BLaER1 treated with 17β-estradiol and CSF1 and Interleukin-3, amounts not matched to agents 10 nM and 100 nM (cell line): ENCODE measurements around the gene PSMA2.
A peak's percentile ranks its signal among the peaks of the same experiment; 100 is the strongest.

Experiments used
- H3K27ac ChIP-seq, 11 experiments: shearing (Covaris generic); formaldehyde crosslinking; 2 replicates each; pipeline ENCODE4 v1.8.1; 2022
- H3K27me3 ChIP-seq, 11 experiments: shearing (Covaris generic); formaldehyde crosslinking; 2 replicates each; pipeline ENCODE4 v1.8.1; 2022
- H3K36me3 ChIP-seq, 11 experiments: shearing (Covaris generic); formaldehyde crosslinking; 2 replicates each; pipeline ENCODE4 v1.8.1; 2022
- H3K4me1 ChIP-seq, 10 experiments: shearing (Covaris generic); formaldehyde crosslinking; 2 replicates each; pipeline ENCODE4 v1.8.1; 2022
- H3K4me2 ChIP-seq, 11 experiments: shearing (Covaris generic); formaldehyde crosslinking; 2 replicates each; pipeline ENCODE4 v1.8.1; 2022
- H3K4me3 ChIP-seq, 10 experiments: shearing (Covaris generic); formaldehyde crosslinking; 2 replicates each; pipeline ENCODE4 v1.8.1; 2022
- H3K9ac ChIP-seq, 11 experiments: shearing (Covaris generic); formaldehyde crosslinking; 2 replicates each; pipeline ENCODE4 v1.8.1; 2022
- H3K9me3 ChIP-seq, 11 experiments: shearing (Covaris generic); formaldehyde crosslinking; replicated peaks in 1 of 11; 2 replicates each; pipeline ENCODE4 v1.8.1; 2022
- H4K20me1 ChIP-seq, 11 experiments: shearing (Covaris generic); formaldehyde crosslinking; 2 replicates each; pipeline ENCODE4 v1.8.1; 2022
- Cebpa-rat ChIP-seq, 11 experiments: shearing (Covaris generic); IDR thresholded peaks; 2 replicates each; pipeline ENCODE4 v1.8.1; 2022

Gene PSMA2

GRCh38 chr7:42947521-42947920, 15.5 kb upstream of the PSMA2 start:
- Histone ChIP-seq H3K4me1 (peaks cover 8 to 24% (median 17%) of the 10 kb centered on the region in 10 experiments; a peak in 17 of 20 replicates), H3K4me2 (no peak overlapping the region), H3K36me3 (no peaks in the 10 kb centered on the region), H4K20me1 (no peaks in the 10 kb centered on the region), H3K9ac (no peak overlapping the region), H3K4me3 (no peak overlapping the region), H3K27me3 (no peaks in the 10 kb centered on the region), H3K9me3 (peaks cover 0 to 6% (median 0%) of the 10 kb centered on the region in 11 experiments; a peak in 2 of 22 replicates), H3K27ac (no peak overlapping the region)
- TF ChIP-seq Cebpa-rat (IDR thresholded peaks at IDR 0.05) = no peak

- H3K9ac ChIP-seq = no peak overlapping the region
- H3K27me3 ChIP-seq = no peaks in the 10 kb centered on the region
- 0 out of 22 replicates have a peak, but pooled peaks cover 0 to 2% (median 0%) of the 10 kb centered on the region in 11 experiments for H4K20me1 ChIP-seq
- peak overlapping the region in 6 of 11 experiments; percentile 65 to 78 (median 74); a peak in 10 of 22 replicates for H3K4me2 ChIP-seq
- H3K27ac ChIP-seq = no peak overlapping the region
- H3K4me3 ChIP-seq = no peak overlapping the region
- peaks cover 0 to 6% (median 0%) of the 10 kb centered on the region in 11 experiments; a peak in 2 of 22 replicates for H3K9me3 ChIP-seq
- H3K4me1 ChIP-seq = peaks cover 8 to 24% (median 17%) of the 10 kb centered on the region in 10 experiments; a peak in 17 of 20 replicates
- TF ChIP-seq Cebpa-rat (IDR thresholded peaks at IDR 0.05) = no peak
- no peaks in the 10 kb centered on the region for H3K36me3 ChIP-seq
These were observed 14.6 kb upstream of the PSMA2 start for GRCh38 chr7:42946627-42946950.

DNA sequence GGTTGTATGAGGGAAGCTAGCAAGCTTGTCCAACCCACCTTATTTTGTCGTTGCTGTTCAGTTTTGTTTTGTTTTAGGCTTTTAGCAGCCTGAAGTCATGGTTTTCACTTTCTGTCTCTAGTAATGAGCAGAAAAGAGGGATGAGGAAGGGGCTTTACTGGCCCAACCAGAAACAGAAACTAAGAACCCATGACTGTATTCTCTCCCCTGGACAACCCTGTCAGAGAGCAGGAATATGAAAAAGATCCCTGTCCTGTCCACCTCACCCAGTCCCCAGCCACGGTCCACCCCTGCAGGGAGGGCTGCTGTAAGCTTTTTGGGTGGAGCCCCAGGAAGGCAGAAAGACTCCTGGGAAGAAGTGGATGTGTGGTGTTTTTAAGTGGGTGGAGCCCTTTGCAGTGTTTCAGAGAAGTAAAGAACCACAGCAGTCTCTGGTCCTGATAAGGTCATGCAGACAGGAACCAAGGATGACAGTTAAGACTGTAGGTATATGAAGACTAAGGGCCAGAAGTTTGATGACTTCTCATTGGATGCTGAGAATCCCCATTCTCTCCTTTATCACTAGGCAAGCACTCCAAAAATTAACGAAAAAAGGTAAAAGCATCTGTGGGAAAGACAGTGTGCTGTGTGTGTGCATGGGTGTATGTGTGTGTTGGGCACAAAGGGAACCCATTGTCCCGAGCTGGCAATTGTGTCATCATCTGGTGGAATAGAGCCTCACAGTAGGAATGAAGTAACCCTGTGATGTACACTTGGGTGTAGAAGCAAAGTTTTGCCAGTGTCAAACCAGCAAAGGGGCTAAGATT, 14.1 kb upstream of the PSMA2 start:
- Histone ChIP-seq H3K36me3 (peaks cover 0 to under 1% (median 0%) of the 10 kb centered on the region in 11 experiments; a peak in 1 of 22 replicates), H4K20me1 (peaks cover 0 to 5% (median 0%) of the 10 kb centered on the region in 11 experiments; a peak in 1 of 22 replicates), H3K27me3 (no peaks in the 10 kb centered on the region), H3K9ac (peak overlapping the region in 10 of 11 experiments; percentile 30 to 57 (median 39); a peak in 15 of 22 replicates), H3K4me1 (peaks cover 8 to 24% (median 17%) of the 10 kb centered on the region in 10 experiments; a peak in 17 of 20 replicates), H3K4me2 (peak overlapping the region; percentile 55 to 78 (median 69)), H3K4me3 (peak overlapping the region in 6 of 10 experiments; percentile 19 to 41 (median 29); a peak in 3 of 20 replicates), H3K27ac (peak overlapping the region in 6 of 11 experiments; percentile 18 to 42 (median 30); a peak in 8 of 22 replicates), H3K9me3 (peaks cover 0 to 6% (median 0%) of the 10 kb centered on the region in 11 experiments; a peak in 2 of 22 replicates)
- no peak for TF ChIP-seq Cebpa-rat (IDR thresholded peaks at IDR 0.05)

- Histone ChIP-seq H3K36me3 (peaks cover 28 to 48% (median 35%) of the 10 kb centered on the region in 11 experiments), H4K20me1 (peaks cover 0 to 19% (median 0%) of the 10 kb centered on the region in 11 experiments; a peak in 6 of 22 replicates), H3K4me1 (peaks cover 8 to 16% (median 14%) of the 10 kb centered on the region in 10 experiments; a peak in 17 of 20 replicates), H3K4me2 (no peak overlapping the region), H3K4me3 (no peak overlapping the region), H3K27ac (no peak overlapping the region), H3K9ac (no peak overlapping the region), H3K9me3 (no peaks in the 10 kb centered on the region), H3K27me3 (no peaks in the 10 kb centered on the region)
- no peak for TF ChIP-seq Cebpa-rat (IDR thresholded peaks at IDR 0.05)
These were observed 9.2 kb upstream of the PSMA2 start for GRCh38 chr7:42940985-42941847.

- Histone ChIP-seq H3K27me3 (no peaks in the 10 kb centered on the region), H3K4me2 (no peak overlapping the region), H3K9ac (no peak overlapping the region), H3K9me3 (no peaks in the 10 kb centered on the region), H4K20me1 (peaks cover 0 to 35% (median 0%) of the 10 kb centered on the region in 11 experiments; a peak in 7 of 22 replicates), H3K4me1 (peaks cover 0 to 6% (median 0%) of the 10 kb centered on the region in 10 experiments; a peak in 5 of 20 replicates), H3K4me3 (no peak overlapping the region), H3K36me3 (peaks cover 43 to 64% (median 50%) of the 10 kb centered on the region in 11 experiments), H3K27ac (no peak overlapping the region)
- TF ChIP-seq Cebpa-rat (IDR thresholded peaks at IDR 0.05) = no peak
These were observed 7.7 kb upstream of the PSMA2 start for GRCh38 chr7:42939457-42940240.

DNA sequence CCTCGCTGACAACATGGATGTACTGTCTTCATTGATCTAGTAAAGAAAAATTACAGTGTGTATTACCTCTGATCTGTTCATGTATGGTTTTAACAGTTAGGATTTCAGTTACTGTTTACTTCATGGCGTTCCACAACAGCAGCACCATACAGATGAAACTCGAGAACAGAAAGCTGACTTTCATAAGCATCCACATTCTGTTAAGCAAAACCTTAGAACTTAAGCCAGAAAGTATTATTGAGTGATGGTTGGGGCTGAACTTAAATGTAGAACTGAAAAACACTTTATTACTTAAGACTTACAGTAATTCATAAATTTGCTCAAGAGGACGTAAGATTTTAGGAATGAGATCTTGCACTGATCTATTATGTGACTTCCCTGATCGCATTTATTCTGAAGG, 3.9 kb upstream of the PSMA2 start:
- no peak for TF ChIP-seq Cebpa-rat (IDR thresholded peaks at IDR 0.05)
- Histone ChIP-seq H3K4me3 (no peak overlapping the region), H4K20me1 (peaks cover 0 to 56% (median 24%) of the 10 kb centered on the region in 11 experiments; a peak in 17 of 22 replicates), H3K27ac (no peak overlapping the region), H3K9ac (peak overlapping the region in 1 of 11 experiments; percentile 22; a peak in 1 of 22 replicates), H3K9me3 (no peaks in the 10 kb centered on the region), H3K4me1 (peaks cover 14 to 22% (median 18%) of the 10 kb centered on the region in 10 experiments), H3K27me3 (no peaks in the 10 kb centered on the region), H3K36me3 (peaks cover 43 to 70% (median 50%) of the 10 kb centered on the region in 11 experiments), H3K4me2 (no peak overlapping the region)

- Histone ChIP-seq H3K9ac (no peak overlapping the region), H3K36me3 (peaks cover 36 to 66% (median 43%) of the 10 kb centered on the region in 11 experiments), H3K9me3 (no peaks in the 10 kb centered on the region), H3K27ac (no peak overlapping the region), H3K4me2 (peak overlapping the region; percentile 4 to 98 (median 94); a peak in 19 of 22 replicates), H3K27me3 (no peaks in the 10 kb centered on the region), H4K20me1 (peaks cover 14 to 72% (median 40%) of the 10 kb centered on the region in 11 experiments; a peak in 19 of 22 replicates), H3K4me3 (peak overlapping the region in 1 of 10 experiments; percentile 88; a peak in 1 of 20 replicates), H3K4me1 (peaks cover 29 to 37% (median 33%) of the 10 kb centered on the region in 10 experiments)
- no peak for TF ChIP-seq Cebpa-rat (IDR thresholded peaks at IDR 0.05)
These were observed 2.3 kb upstream of the PSMA2 start for GRCh38 chr7:42934291-42934690.
